GM18868 (cell line): ENCODE measurements around the gene PIGP.
A peak's percentile ranks its signal among the peaks of the same experiment; 100 is the strongest.
"Not testable (repeated sequence)": the region's sequence is repeated elsewhere in the genome, so short reads cannot be mapped to it uniquely, and the experiment has no call there.

Experiments
- ATAC-seq: cut with Tn5 transposase; IDR thresholded peaks from one replicate; pipeline ENCODE4 v1.9.1; 2021; ENCODE audit warnings: mild to moderate bottlenecking, moderate library complexity; ENCODE audit not compliant: unreplicated experiment

PIGP gene

DNA sequence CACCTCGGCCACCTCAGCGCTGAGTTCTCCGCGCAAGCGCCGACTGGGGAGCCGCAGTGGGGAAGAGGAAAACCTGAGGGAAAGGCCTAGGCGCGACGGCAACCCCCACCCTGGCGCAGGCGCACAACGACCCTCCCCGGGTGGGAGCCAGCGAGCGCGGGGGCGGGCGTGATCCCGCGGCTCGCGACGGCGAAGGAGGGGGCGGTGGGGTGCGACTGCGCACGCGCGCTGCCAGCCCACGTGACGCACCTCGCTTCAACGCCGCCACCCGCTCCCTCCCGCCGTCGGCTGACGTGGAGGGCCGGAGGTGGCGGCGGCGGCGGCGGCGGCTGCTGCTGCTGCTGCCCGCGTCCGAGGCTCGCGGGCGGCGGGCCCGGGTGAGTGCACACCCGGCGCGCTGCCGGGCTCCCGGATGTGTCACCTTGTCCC lies at the start of gene PIGP, which contains the start of gene TTC3:
Gene PIGP, minus strand, starts transcription at position 84 of the 429 bp plus-strand sequence. CDS start 556 bp downstream, outside the sequence.
Gene TTC3, plus strand, starts transcription at position 267 of the 429 bp plus-strand sequence. CDS start 14,004 bp downstream, outside the sequence.
- peak; percentile 65 for ATAC-seq

DNA sequence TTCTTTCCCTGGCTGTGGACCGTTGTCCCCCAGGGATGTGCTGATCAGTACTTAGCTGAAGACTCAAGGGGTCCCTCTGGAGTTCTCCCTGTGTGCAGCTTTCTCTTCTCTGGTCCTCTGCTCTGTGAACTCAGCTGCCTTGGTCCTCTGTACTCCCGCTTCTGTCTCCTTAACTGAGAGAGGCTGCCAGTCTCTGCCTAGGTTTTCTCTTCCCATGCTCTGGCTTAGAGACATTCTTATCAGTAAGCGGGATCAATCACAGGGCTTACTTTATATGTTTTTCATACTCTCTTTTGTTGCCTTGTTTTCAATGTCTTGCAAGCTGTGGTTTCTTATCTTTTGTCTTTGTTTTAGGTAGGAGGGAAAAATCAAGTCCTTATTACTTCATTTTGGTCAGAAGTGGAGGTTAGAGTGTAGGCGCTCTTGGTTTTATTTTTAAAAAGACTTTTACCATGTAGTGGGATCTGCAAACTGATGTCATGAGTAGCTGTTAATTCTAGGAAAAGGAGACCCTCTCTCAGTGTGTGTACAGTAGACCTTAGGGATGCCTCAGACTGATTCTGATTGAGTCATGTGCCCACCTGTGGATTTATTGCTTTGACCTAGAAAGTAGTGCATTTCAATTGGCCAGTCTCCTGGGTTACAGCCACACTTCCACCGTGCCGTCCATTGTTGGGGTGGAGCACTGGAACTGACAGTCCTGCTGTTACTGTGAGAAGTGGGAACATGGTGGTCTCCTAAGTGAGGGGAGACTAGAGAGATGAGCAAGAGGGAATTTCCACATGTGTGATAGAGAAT lies 46.7 kb upstream of the PIGP start:
- no peak for ATAC-seq

- no peak for ATAC-seq
Observed at GRCh38 chr21:37118187-37118826, 45.4 kb upstream of the PIGP start.

DNA sequence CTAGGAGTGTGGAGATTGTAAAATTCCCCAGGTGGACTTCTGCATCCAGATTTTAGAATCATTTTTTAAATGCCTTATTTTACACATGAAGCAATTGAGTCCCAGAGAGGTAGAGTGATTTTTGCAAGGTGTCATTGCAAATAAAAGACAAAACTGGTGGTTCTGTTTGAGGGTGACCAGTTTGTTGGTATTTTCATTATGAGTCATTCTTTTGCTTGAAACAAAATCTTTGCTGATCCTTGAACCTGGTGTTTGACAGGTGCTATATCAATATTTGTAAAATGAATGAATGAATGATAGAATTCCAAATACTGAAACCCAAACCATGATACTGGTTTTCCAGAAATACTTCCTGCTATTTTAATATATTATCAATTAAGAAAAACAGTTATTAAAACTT lies 44.3 kb upstream of the PIGP start:
- no peak for ATAC-seq

- not testable (repeated sequence) for ATAC-seq
Observed at GRCh38 chr21:37116459-37116858, 43.6 kb upstream of the PIGP start.

DNA sequence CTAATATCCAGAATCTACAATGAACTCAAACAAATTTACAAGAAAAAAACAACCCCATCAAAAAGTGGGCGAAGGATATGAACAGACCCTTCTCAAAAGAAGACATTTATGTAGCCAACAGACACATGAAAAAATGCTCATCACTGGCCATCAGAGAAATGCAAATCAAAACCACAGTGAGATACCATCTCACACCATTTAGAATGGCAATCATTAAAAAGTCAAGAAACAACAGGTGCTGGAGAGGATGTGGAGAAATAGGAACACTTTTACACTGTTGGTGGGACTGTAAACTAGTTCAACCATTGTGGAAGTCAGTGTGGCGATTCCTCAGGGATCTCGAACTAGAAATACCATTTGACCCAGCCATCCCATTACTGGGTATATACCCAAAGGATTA lies 41.4 kb upstream of the PIGP start:
- ATAC-seq, result not testable (repeated sequence)

DNA sequence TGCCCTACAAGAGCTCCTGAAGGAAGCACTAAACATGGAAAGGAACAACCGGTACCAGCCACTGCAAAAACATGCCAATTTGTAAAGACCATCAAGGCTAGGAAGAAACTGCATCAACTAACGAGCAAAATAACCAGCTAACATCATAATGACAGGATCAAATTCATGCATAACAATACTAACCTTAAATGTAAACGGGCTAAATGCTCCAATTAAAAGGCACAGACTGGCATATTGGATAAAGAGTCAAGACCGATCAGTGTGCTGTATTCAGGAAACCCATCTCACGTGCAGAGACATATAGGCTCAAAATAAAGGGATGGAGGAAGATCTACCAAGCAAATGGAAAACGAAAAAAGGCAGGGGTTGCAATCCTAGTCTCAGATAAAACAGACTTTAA lies 38.2 kb upstream of the PIGP start:
- ATAC-seq, result not testable (repeated sequence)

DNA sequence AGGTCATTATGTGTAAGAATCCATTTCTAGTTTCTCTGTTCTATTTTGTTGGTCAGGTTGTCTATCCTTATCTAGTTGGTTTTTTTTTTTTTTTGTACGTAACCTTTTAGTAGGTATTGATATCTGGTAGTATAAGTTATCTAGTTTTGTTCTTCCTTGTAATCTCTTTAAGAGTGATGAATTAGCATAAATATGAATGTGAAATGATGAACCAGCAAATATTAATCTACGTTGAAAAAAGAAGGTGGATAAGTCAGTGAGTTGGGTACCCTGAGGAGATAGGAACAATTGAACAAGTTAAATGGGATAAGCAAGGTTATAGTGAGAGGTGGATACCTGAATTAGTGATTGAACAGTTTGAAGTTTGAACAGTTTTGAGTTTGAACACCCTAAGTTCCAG lies 34.1 kb upstream of the PIGP start:
- no peak for ATAC-seq

GRCh38 chr21:37102746-37103145 lies 29.9 kb upstream of the PIGP start:
- not testable (repeated sequence) for ATAC-seq

GRCh38 chr21:37101384-37101783 lies 28.5 kb upstream of the PIGP start:
- no peak for ATAC-seq

GRCh38 chr21:37100316-37100715 lies 27.4 kb upstream of the PIGP start:
- ATAC-seq, result no peak

DNA sequence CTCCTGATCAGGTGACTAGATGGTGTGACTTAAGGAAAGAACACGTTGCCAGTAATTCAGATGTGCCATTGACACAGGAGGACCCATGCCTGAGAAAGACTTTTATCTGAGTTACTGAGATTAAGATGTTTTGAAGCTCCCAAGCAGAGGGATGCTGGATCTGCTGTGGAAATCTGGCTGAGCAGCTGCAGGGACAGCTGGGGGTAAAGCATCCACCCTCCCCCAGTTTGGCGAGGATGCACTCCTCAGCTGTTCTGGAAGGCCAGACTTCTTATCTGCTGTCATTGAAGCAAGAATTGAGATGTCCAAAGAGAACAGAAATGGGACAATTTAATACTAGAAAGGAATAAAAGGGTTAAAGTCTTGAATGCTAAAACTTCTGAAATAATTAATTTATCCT lies 25.9 kb upstream of the PIGP start:
- ATAC-seq, result no peak

- ATAC-seq, result no peak
Observed at GRCh38 chr21:37095821-37096220, 22.9 kb upstream of the PIGP start.

GRCh38 chr21:37093977-37094376 lies 21.1 kb upstream of the PIGP start:
- no peak for ATAC-seq

DNA sequence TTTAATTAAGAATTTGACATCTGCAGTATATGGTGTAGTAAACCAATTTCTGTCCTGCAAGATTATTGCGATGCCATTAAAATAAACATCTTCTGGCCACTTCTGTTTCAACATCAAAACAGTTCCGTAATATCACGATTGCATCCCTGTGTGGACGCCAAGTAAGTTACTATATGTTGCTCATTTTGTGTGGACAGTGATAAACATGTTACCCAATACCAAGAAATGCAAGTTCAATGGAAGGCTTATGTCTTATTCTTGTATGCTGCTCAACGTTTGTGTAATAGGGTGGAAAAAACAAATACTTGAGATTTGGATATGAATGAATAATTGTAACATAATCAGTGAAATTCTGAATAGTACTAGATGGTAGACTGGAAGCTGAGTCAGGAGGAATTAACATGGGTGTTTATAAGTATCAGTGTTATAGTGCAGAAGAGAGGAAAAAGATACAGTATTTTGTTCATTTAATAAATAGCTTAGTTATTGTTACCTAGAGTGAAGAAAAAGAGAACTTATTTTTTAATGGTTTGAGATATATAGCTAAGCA lies 15.4 kb upstream of the PIGP start:
- no peak for ATAC-seq

- ATAC-seq, result no peak
Observed at GRCh38 chr21:37087188-37087587, 14.3 kb upstream of the PIGP start.

- ATAC-seq, result no peak
Observed at GRCh38 chr21:37085726-37086125, 12.9 kb upstream of the PIGP start.

DNA sequence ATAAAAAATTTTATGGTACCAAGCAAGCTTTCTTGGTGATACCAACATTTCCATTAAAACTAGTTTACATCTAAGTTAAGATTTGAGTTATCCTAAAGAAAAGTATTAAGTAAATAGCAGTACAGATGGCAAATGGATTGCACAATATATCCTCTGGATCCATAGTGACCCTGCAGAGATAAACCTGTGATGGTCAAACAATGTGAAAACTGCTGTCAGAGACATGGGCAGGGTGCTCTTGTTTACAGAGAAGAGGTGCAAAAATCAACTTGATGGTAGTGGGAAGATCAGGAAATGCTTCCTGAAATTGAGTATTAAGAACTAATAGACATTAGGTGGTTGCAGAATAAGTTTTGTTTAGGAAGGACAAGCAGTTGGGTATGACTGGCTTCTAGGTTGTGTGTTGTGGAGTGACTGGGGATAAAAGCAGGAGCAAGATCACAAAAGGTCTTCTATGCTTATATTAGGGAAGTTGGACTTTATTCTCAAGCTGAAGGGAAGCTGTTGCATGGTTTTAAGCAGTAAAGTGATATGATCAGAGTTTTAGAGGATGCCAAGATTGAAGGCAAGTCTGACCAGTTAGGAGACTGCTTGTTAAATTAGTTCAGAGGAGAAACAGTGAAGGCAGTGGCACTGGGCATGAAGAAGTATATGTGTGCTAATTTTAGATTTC lies 10.1 kb upstream of the PIGP start:
- ATAC-seq, result no peak

- ATAC-seq, result no peak
Observed at GRCh38 chr21:37082375-37082774, 9.5 kb upstream of the PIGP start.

DNA sequence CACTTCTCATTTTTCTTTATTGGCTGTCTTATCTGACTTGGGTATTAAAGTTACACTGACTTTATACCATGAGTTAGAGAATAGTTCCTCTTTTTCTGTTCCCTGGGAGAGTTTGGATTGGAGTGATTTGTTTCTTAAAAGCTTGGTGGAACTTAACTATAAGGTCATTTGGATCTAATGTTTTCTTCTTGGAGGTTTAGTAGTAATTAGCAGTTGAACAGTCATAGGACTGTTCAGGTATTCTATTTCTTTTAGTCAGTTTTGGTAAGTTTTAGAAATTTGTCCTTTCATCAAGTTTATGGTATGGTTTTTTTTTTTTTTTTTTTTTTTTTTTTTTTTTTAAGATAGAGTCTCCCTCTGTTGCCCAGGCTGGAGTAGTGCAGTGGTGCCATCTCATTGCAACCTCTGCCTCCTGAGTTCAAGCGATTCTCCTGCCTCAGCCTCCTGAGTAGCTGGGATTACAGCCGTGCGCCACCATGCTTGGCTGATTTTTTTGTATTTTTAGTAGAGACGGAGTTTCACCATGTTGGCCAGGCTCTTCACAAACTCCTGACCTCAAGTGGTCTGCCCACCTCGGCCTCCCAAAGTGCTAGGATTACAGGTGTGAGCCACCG lies 6.4 kb upstream of the PIGP start:
- ATAC-seq, result no peak

DNA sequence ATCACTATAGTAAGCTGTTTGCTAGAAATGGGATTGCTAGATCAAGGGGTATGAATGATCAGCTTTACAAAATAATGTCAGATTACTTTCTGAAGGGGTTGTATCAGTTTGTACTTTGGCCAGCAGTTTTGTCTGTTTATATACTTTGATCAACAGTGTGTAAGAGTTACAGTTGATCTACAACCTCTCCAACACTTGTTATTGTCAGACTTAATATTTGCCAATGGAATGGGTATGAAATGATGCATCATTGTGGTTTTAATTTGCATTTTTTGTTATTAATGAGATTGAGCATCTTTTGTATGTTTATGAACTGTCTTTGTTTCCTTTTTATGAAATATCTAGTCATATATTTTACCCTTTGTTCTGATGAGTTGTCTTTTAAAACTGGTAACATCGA lies 4.5 kb upstream of the PIGP start:
- ATAC-seq, result no peak
